HUES6 (cell line): ENCODE measurements around the gene IFNA16.
"Not testable (repeated sequence)": the region's sequence is repeated elsewhere in the genome, so short reads cannot be mapped to it uniquely, and the experiment has no call there.

Experiments used
- H3K27ac ChIP-seq: 2 replicates; pipeline ENCODE4 v1.7.0; 2013; ENCODE audit warnings: low read depth, mild to moderate bottlenecking, low read length, inconsistent platforms
- H3K27me3 ChIP-seq: 2 replicates; pipeline ENCODE4 v1.6.1; 2013; ENCODE audit warnings: low read length; ENCODE audit not compliant: control insufficient read depth, insufficient read depth
- H3K36me3 ChIP-seq: 2 replicates; pipeline ENCODE4 v1.6.1; 2013; ENCODE audit warnings: low read length; ENCODE audit not compliant: control insufficient read depth, insufficient read depth
- H3K4me1 ChIP-seq: 2 replicates; pipeline ENCODE4 v1.6.1; 2013; ENCODE audit warnings: low read length; ENCODE audit not compliant: control insufficient read depth, insufficient read depth
- H3K4me3 ChIP-seq: 2 replicates; pipeline ENCODE4 v1.5.1; 2013; ENCODE audit warnings: low read depth, low read length
- H3K9ac ChIP-seq: one replicate; pipeline ENCODE4 v1.6.1; 2013; ENCODE audit warnings: mild to moderate bottlenecking, low read length
- H3K9me3 ChIP-seq: 2 replicates; pipeline ENCODE4 v1.6.1; 2013; ENCODE audit warnings: low read depth, low read length; ENCODE audit not compliant: control insufficient read depth, insufficient read depth

Gene IFNA16

DNA sequence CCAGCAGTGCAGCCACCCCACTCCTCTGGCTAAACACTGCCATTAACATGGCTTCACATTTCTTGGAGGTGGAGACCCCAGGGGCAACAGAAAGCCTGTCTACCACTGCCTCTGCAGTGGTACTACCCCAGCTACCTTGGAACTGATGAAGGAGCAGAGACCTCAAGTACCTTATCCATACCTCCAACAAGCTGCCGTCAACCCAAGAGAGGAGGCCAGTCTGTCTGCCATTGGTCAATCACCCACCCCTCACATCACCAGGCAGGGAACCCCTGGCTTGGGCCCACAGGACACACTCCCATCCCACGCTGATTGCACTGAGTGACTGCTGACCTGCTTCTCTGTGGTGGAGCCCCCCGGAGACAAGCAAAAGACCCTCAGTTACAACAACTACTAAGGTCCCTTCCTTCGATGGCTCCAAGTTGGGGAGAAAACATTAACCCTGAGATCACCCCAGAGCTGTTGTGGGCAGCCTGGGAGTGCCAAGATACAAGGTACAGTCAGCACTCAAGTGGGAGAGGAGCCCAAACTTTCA, 17.1 kb upstream of the IFNA16 start:
- no peaks in the 10 kb centered on the region; the same call in 1 of the 2 replicates for H3K27me3 ChIP-seq
- no peaks in the 10 kb centered on the region for H3K36me3 ChIP-seq
- H3K9me3 ChIP-seq, result no peaks in the 10 kb centered on the region
- H3K27ac ChIP-seq, result no peak overlapping the region
- H3K4me3 ChIP-seq, result no peak overlapping the region
- H3K4me1 ChIP-seq, result no peaks in the 10 kb centered on the region
- H3K9ac ChIP-seq, result no peak overlapping the region

DNA sequence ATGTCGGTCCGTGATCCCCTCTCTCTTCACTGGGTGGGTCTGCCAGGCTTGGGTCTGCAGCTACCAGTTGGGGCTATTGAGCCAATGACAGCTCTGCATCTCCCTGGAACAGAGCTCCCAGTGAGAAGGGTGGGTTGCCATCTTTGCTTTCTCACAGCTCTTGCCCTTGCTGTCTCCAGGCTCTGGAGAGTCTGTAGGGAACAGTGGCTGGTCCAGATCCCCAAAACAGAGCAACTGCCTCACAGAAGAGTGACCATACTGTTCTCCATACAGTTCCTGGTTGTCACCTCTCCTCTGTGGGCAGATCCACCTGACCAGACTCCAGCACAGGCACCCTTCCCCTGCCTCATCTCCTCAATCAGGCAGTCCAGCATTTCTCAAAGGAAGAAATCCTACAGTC, 16.1 kb upstream of the IFNA16 start:
- H3K4me3 ChIP-seq, result no peak overlapping the region
- H3K27ac ChIP-seq, result no peak overlapping the region
- H3K27me3 ChIP-seq, result no peaks in the 10 kb centered on the region; the same call in 1 of the 2 replicates
- no peaks in the 10 kb centered on the region for H3K4me1 ChIP-seq
- no peaks in the 10 kb centered on the region for H3K9me3 ChIP-seq
- H3K36me3 ChIP-seq, result no peaks in the 10 kb centered on the region
- H3K9ac ChIP-seq, result no peak overlapping the region

DNA sequence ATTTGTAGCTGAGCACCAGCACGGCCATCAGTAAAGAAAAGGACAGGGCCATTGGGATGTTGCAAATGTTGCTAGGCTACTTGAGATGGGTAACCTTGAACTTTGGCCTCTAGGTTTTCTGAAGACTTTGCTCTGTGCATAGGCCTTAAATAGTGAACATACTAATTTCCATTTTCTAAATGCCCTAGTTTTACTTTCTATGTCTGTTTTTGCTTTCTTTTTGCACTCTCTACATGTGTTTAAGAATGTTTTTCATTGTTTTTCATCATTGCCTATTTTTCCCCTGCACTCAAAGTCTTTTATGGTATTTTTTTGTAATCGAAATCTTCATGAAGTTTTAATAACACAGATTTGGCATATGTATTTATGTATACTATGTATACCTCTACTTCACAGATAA, 11.0 kb upstream of the IFNA16 start, which contains the start of gene IFNA17:
TSS of gene IFNA17 (minus strand) at position 101 of the 400 bp plus-strand sequence. CDS start at position 52, 49 bp downstream.
- Histone ChIP-seq H3K4me1 (no peaks in the 10 kb centered on the region), H3K9ac (no peak within 1 kb of the TSS), H3K27me3 (no peaks in the 10 kb centered on the region; the same call in 1 of the 2 replicates), H3K36me3 (no peaks in the 10 kb centered on the region), H3K27ac (no peak within 1 kb of the TSS), H3K4me3 (no peak within 1 kb of the TSS), H3K9me3 (no peaks in the 10 kb centered on the region)

DNA sequence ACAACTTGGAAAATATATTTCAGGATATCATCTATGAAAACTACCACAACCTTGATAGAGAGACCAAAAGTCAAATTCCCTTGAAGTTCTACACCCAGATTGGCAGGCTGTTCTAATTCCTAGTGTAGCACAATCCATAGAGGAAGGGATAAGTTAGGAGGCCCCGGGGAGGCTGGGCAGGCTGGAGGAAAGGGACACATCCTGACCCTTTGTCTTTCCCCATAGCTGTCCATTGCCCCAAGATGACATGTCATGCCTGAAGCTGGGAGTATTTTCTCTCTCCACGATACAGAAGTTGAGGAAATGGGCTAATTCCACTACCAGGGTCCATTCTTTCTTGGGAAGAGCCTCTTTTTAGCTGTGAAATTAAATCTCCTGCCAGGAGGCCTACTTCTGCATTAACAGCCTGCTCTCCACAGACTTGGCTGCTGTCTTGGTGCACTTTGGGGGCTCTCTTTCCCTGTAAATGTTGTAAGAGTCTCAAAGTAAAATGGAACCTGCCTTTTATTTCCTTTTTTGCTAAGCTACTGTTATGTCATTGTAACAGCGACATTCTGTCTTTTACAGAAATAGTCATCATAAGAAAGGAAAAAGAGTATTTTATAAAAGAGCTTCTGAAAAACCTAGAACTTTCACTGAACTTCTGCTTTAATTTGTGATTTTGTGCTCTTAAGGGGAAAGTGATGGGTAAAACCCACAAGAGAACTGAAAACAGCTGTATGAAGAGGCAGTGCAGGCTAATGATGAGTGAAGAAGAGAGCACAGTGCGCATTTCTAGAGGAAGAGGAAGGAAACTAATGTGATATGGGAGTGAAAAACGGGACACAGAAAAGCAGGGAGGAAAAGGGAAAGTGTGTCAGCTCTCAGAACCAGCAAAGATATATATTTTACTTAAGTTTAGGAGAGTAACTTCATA, 3.4 kb downstream of the IFNA16 start:
- H3K9me3 ChIP-seq, H3K4me1 ChIP-seq, H3K4me3 ChIP-seq, H3K36me3 ChIP-seq, H3K27ac ChIP-seq, H3K27me3 ChIP-seq, H3K9ac ChIP-seq: not testable (repeated sequence)

DNA sequence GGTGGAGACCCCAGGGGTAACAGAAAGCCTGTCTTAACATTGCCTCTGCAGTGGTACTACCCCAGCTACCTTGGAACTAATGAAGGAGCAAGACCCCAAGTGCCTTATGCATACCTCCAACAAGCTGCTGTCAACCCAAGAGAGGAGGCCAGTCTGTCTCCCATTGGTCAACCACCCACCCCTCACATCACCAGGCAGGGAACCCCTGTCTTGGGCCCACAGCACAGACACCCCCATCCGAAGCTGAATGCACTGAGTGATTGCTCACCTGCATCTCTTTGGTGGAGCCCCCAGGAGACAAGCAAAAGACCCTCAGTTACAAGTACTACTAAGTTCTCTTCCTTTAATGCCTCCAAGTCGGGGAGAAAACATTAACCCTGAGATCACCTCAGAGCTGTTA, 5.0 kb downstream of the IFNA16 start:
- H3K9ac ChIP-seq, H3K9me3 ChIP-seq, H3K4me3 ChIP-seq, H3K36me3 ChIP-seq, H3K27ac ChIP-seq, H3K4me1 ChIP-seq, H3K27me3 ChIP-seq: not testable (repeated sequence)

DNA sequence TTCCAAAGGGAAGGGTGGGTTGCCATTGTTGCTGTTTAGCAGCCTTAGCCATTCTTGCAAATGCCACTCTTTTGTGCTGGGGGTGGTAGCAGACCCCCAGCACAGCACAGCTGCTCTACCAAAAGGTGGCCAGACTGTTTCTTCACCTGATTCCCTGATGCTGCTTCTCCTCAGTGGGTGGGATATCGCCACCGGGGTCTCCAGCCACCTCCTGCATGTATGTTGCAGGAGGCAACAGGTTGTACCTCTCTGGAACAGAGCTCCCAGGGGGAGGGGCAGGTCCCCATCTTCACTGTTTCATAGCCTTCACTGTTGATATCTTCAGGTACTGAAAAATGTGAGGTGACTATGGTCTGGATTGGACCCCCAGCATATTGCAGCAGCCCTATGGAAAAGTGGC, 6.3 kb downstream of the IFNA16 start:
- not testable (repeated sequence) for H3K9me3 ChIP-seq, H3K27ac ChIP-seq, H3K36me3 ChIP-seq, H3K4me3 ChIP-seq, H3K27me3 ChIP-seq, H3K9ac ChIP-seq, H3K4me1 ChIP-seq

DNA sequence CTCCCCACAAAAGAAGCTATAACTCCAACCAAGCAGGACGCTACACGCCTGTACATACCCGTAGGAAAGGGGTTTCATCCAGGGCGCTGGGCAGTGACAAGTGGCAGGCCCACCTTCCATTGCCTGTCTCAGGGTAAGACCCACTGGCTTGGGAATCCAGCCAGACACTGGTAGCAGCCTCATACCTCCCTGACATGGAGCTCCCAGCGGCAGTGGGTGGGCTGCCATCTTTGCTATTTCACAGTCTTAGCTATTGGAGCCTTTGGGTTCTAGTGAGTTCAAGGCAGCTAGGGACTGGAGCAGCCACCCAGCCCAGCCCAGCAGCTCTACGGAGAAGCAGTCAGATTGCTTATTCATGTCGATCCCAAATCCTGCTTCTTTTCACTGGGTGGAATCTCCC, 6.8 kb downstream of the IFNA16 start:
- H3K27ac ChIP-seq, result no peak overlapping the region
- no peak overlapping the region for H3K4me3 ChIP-seq
- no peak overlapping the region for H3K9ac ChIP-seq
- no peaks in the 10 kb centered on the region for H3K9me3 ChIP-seq
- H3K27me3 ChIP-seq, result no peaks in the 10 kb centered on the region
- no peaks in the 10 kb centered on the region for H3K36me3 ChIP-seq
- H3K4me1 ChIP-seq, result no peaks in the 10 kb centered on the region

DNA sequence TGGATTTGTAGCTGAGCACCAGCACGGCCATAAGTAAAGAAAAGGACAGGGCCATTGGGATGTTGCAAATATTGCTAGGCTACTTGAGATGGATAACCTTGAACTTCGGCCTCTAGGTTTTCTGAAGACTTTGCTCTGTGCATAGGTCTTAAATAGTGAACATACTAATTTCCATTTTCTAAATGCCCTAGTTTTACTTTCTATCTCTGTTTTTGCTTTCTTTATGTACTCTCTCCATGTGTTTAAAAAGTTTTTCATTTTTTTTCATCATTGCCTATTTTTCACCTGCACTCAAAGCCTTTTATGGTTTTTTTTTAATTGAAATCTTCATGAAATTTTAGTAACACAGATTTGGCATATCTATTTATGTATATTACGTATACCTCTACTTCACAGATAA, 10.1 kb downstream of the IFNA16 start, which contains the start of gene IFNA10:
TSS of gene IFNA10 (minus strand) at position 101 of the 400 bp plus-strand sequence. CDS start at position 55, 46 bp downstream.
- H3K36me3 ChIP-seq, H3K9ac ChIP-seq, H3K27me3 ChIP-seq: not testable (repeated sequence)

DNA sequence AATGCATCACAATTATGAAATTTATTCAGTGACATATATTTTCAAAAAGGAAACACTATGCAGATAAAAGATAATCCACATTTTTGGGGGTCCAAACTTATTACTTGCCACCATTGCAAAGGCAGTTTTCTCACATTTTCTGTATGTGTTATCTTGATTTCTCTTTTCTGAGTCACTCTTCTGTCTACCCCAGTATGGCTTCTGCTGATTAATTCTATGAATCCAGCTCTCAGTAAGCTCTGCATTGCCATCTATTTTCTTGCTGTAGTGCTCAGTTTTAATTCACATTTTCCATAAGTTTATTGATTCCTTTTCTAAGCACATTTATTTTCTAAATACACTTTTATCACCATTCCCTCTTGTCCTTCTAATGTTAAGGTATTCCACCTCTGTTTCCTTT, 11.9 kb downstream of the IFNA16 start:
- Histone ChIP-seq H3K4me3 (no peak overlapping the region), H3K27me3 (no peaks in the 10 kb centered on the region)

More for the DNA sequence above, 10.1 kb downstream of the IFNA16 start, which contains the start of gene IFNA10:
- H3K4me1 ChIP-seq, H3K4me3 ChIP-seq, H3K9me3 ChIP-seq, H3K27ac ChIP-seq: not testable (repeated sequence)

DNA sequence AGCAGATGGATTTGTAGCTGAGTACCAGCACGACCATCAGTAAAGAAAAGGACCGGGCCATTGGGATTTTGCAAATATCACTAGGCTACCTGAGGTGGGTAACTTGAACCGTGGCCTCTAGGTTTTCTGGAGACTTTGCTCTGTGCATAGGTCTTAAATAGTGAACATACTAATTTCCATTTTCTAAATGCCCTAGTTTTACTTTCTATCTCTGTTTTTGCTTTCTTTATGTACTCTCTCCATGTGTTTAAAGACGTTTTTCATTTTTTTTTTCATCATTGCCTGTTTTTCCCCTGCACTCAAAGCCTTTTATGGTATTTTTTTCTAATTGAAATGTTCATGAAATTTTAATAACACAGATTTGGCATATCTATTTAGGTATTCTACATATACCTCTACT, 15.0 kb downstream of the IFNA16 start, which contains the start of gene IFNA7:
TSS of gene IFNA7 (minus strand) at position 101 of the 400 bp plus-strand sequence. CDS start at position 61, 40 bp downstream.
- not testable (repeated sequence) for H3K4me3 ChIP-seq, H3K27ac ChIP-seq, H3K9me3 ChIP-seq, H3K9ac ChIP-seq, H3K4me1 ChIP-seq, H3K27me3 ChIP-seq, H3K36me3 ChIP-seq

More for the DNA sequence above, 11.9 kb downstream of the IFNA16 start:
- H3K9me3 ChIP-seq, result no peaks in the 10 kb centered on the region
- no peak overlapping the region for H3K27ac ChIP-seq
- H3K4me1 ChIP-seq, result no peaks in the 10 kb centered on the region
- H3K36me3 ChIP-seq, result no peaks in the 10 kb centered on the region
- H3K9ac ChIP-seq, result no peak overlapping the region
